HG02852 (cell line): ENCODE results near the gene TIMP2.
"Not testable (repeated sequence)": the region's sequence is repeated elsewhere in the genome, so short reads cannot be mapped to it uniquely, and the experiment has no call there.

Source experiments
- ATAC-seq: cut with Tn5 transposase; IDR thresholded peaks from one replicate; pipeline ENCODE4 v1.9.1; 2021; ENCODE audit warnings: mild to moderate bottlenecking, moderate library complexity; ENCODE audit not compliant: unreplicated experiment

The TIMP2 gene

GRCh38 chr17:78925234-78925633, at the start of gene TIMP2:
Gene TIMP2 (minus strand): TSS chr17:78925387. CDS start chr17:78925088, 299 bp downstream.
- no peak for ATAC-seq

- ATAC-seq: no peak
These were observed 48.8 kb upstream of the TIMP2 start for GRCh38 chr17:78973792-78974520.

- no peak for ATAC-seq
These were observed 48.0 kb upstream of the TIMP2 start for GRCh38 chr17:78973196-78973595.

GRCh38 chr17:78972507-78973105, 47.4 kb upstream of the TIMP2 start:
- no peak for ATAC-seq

- ATAC-seq: no peak
These were observed 46.7 kb upstream of the TIMP2 start for GRCh38 chr17:78971756-78972506.

- no peak for ATAC-seq
These were observed 45.9 kb upstream of the TIMP2 start for GRCh38 chr17:78970834-78971755.

GRCh38 chr17:78969865-78970264, 44.7 kb upstream of the TIMP2 start:
- no peak for ATAC-seq

GRCh38 chr17:78967782-78968362, 42.7 kb upstream of the TIMP2 start:
- no peak for ATAC-seq

GRCh38 chr17:78966910-78967600, 41.9 kb upstream of the TIMP2 start:
- ATAC-seq: no peak

- ATAC-seq: no peak
These were observed 41.1 kb upstream of the TIMP2 start for GRCh38 chr17:78966123-78966813.

- ATAC-seq: no peak
These were observed 40.3 kb upstream of the TIMP2 start for GRCh38 chr17:78965491-78965924.

- ATAC-seq: no peak
These were observed 38.2 kb upstream of the TIMP2 start for GRCh38 chr17:78963378-78963777.

- not testable (repeated sequence) for ATAC-seq
These were observed 37.8 kb upstream of the TIMP2 start for GRCh38 chr17:78962984-78963348.

- ATAC-seq: no peak
These were observed 37.3 kb upstream of the TIMP2 start for GRCh38 chr17:78962345-78962983.

- ATAC-seq: no peak
These were observed 36.4 kb upstream of the TIMP2 start for GRCh38 chr17:78961571-78961970.

- no peak for ATAC-seq
These were observed 35.7 kb upstream of the TIMP2 start for GRCh38 chr17:78960928-78961327.

- ATAC-seq: no peak
These were observed 34.6 kb upstream of the TIMP2 start for GRCh38 chr17:78959803-78960202.

GRCh38 chr17:78958641-78959127, 33.5 kb upstream of the TIMP2 start:
- ATAC-seq: no peak

- no peak for ATAC-seq
These were observed 31.9 kb upstream of the TIMP2 start for GRCh38 chr17:78957128-78957527.
